ENCODE data around the gene COL6A5.

DNA sequence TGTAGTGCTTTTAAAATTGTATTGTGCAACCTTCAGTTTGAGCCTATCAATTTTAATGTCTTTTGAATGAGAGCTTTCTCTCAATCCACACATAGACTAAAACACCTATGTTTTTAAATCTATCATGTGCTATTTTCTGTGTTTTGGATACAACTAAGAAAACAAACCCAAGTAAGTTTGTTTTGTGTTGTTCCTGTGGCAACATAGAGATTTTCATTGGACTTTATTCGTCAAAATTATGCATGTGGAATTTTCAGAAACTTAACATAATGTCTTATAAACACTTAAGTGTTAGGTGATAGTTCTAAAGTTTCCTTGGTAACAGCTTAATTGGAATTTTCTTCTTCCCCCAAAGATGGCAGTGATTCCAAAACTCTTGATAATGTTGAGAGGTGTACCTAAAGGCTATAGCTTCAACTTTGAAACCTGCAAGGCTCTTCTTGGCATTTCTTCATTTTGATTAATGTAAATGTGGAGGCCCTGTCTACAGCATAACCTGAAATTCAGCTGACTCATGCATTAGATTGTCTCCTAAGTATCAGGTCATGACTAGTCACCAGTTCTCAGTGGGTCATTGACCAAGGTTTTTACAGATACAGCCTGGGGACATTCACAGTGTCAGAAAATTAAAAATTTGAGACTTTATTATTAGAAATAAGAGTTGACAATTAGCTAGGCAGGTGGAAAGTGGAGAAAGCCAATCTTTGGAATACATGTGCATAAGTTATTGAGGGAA is 44.4 kb downstream of the COL6A5 start:
- TF ChIP-seq, protein P1, sequence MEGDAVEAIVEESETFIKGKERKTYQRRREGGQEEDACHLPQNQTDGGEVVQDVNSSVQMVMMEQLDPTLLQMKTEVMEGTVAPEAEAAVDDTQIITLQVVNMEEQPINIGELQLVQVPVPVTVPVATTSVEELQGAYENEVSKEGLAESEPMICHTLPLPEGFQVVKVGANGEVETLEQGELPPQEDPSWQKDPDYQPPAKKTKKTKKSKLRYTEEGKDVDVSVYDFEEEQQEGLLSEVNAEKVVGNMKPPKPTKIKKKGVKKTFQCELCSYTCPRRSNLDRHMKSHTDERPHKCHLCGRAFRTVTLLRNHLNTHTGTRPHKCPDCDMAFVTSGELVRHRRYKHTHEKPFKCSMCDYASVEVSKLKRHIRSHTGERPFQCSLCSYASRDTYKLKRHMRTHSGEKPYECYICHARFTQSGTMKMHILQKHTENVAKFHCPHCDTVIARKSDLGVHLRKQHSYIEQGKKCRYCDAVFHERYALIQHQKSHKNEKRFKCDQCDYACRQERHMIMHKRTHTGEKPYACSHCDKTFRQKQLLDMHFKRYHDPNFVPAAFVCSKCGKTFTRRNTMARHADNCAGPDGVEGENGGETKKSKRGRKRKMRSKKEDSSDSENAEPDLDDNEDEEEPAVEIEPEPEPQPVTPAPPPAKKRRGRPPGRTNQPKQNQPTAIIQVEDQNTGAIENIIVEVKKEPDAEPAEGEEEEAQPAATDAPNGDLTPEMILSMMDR (IDR thresholded peaks at IDR 0.05): no peak
- TF ChIP-seq POLR2A (IDR thresholded peaks at IDR 0.05): no peak
